PFSK-1 (cell line): ENCODE measurements around the gene OSTF1.

Experiments used
- FOXP2 ChIP-seq: optimal IDR thresholded peaks from 2 replicates; pipeline ENCODE3; 2011; ENCODE audit warnings: borderline replicate concordance, control low read depth, inconsistent platforms; ENCODE audit not compliant: insufficient read depth; ENCODE audit errors: extremely low read length, extremely low read depth
- POLR2AphosphoS5 ChIP-seq: IDR thresholded peaks from 2 replicates; pipeline ENCODE4 v1.6.1; 2012; ENCODE audit warnings: low read depth, mild to moderate bottlenecking, control low read depth, low read length, moderate library complexity
- SIN3A ChIP-seq: IDR thresholded peaks from 2 replicates; pipeline ENCODE4 v1.6.1; 2012; ENCODE audit warnings: mild to moderate bottlenecking, low read length, moderate library complexity, borderline replicate concordance; ENCODE audit not compliant: insufficient read depth
- TAF1 ChIP-seq: IDR thresholded peaks from 2 replicates; pipeline ENCODE4 v1.6.1; 2012; ENCODE audit warnings: low read length, control low read depth, borderline replicate concordance; ENCODE audit not compliant: insufficient read depth
- TF ChIP-seq, protein P1 (sequence below), 2 experiments: IDR thresholded peaks; 2 replicates each; pipeline versions ENCODE4 v1.6.1 to v1.8.0; 2011 to 2012; ENCODE audit warnings: low read depth in 2 of 2, low read length in 2 of 2, control low read depth in 1 of 2, inconsistent platforms in 1 of 2, mild to moderate bottlenecking in 1 of 2, moderate library complexity in 1 of 2; ENCODE audit not compliant: insufficient read depth in 1 of 2

The OSTF1 gene

DNA sequence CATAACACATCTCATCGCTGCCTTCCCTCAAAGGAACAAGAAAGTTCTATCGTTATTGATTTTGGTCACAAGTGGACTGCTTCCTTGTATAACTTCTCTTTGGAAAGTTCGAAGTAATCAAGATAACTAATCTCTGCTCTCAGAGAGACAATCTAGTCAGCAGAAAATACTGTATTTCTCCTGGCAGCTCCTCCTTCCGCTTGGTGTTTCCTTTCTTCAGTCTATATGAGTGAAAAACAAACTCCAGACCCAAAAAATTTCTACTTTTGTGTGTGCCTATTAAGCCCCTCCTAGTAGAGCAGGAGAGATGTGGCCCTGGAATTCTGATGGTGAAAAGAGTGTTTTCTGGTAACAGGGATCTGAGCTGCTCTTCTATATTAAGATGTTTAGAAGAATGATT is 24.5 kb downstream of the OSTF1 start:
- TF ChIP-seq TAF1 (no peak), SIN3A (no peak), FOXP2 (no peak), POLR2AphosphoS5 (no peak)
- TF ChIP-seq, protein P1, sequence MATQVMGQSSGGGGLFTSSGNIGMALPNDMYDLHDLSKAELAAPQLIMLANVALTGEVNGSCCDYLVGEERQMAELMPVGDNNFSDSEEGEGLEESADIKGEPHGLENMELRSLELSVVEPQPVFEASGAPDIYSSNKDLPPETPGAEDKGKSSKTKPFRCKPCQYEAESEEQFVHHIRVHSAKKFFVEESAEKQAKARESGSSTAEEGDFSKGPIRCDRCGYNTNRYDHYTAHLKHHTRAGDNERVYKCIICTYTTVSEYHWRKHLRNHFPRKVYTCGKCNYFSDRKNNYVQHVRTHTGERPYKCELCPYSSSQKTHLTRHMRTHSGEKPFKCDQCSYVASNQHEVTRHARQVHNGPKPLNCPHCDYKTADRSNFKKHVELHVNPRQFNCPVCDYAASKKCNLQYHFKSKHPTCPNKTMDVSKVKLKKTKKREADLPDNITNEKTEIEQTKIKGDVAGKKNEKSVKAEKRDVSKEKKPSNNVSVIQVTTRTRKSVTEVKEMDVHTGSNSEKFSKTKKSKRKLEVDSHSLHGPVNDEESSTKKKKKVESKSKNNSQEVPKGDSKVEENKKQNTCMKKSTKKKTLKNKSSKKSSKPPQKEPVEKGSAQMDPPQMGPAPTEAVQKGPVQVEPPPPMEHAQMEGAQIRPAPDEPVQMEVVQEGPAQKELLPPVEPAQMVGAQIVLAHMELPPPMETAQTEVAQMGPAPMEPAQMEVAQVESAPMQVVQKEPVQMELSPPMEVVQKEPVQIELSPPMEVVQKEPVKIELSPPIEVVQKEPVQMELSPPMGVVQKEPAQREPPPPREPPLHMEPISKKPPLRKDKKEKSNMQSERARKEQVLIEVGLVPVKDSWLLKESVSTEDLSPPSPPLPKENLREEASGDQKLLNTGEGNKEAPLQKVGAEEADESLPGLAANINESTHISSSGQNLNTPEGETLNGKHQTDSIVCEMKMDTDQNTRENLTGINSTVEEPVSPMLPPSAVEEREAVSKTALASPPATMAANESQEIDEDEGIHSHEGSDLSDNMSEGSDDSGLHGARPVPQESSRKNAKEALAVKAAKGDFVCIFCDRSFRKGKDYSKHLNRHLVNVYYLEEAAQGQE (IDR thresholded peaks at IDR 0.05; ENCODE audit: insufficient read depth in 1 of 2, low read depth in 2 of 2, low read length in 2 of 2): no peak

DNA sequence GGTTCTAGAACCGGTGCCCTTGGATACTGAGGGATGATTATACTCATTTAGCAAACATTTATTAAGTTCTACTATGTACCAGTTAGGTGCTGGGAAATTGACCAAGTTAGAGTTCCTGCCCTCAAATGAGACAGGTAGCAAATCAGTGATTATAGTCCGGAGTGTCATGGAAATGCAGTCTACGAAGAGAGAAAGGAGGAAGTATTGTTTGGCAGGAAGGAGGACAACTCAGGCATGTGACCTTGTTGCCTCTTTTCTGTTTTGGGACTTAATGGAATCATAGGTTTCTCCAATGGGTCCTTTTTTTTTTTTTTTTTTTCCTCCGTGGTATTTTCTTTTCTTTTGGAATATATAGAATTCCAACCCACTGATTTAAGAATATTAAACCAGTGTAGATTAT is 28.0 kb downstream of the OSTF1 start:
- TF ChIP-seq TAF1 (no peak), SIN3A (no peak), POLR2AphosphoS5 (no peak), FOXP2 (no peak)
- TF ChIP-seq, protein P1 (IDR thresholded peaks at IDR 0.05; ENCODE audit: insufficient read depth in 1 of 2, low read depth in 2 of 2, low read length in 2 of 2): no peak

DNA sequence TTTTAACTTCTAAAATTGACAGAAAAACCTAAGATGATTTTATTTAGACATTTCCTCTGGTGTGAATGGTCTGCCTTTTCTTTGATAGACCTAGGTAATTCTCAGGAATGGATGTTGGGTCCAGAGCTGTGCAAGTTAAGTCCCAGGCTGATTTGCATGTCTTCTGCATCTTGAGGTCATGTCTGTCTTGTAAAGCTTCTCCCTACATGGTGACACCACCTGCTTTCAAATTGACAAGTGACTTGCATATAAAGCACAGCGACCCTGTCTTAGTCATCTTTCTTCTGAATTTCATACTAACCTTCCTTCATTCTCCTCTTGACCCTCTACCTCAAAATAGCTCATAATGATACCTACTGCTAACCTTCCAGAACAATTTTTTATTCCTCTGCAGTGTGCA is 29.2 kb downstream of the OSTF1 start:
- TF ChIP-seq POLR2AphosphoS5: no peak
- TF ChIP-seq TAF1: no peak
- TF ChIP-seq SIN3A: no peak
- TF ChIP-seq, protein P1 (IDR thresholded peaks at IDR 0.05; ENCODE audit: insufficient read depth in 1 of 2, low read depth in 2 of 2, low read length in 2 of 2): no peak
- no peak for TF ChIP-seq FOXP2

DNA sequence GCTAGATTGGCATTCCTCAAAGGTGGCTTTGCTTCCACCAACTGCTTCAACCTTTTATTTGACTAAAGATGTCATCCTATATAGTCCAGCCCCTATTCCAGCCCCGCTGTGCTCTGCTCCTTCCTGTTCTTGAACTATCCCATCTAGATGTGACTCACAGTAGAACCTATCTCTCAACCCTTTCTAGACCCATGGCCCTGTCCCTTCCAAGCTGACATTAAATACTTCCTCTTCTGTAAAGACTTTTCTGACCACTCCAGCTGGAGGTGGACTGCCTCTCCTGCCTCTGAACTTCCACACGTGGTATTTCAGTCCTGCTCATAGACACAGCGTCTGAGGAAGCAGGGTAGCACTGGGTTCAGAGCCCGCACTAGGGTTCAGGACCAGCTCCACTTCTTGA is 32.4 kb downstream of the OSTF1 start:
- TF ChIP-seq POLR2AphosphoS5 (no peak), FOXP2 (no peak), SIN3A (no peak), TAF1 (no peak)
- TF ChIP-seq, protein P1 (IDR thresholded peaks at IDR 0.05; ENCODE audit: insufficient read depth in 1 of 2, low read depth in 2 of 2, low read length in 2 of 2): no peak

DNA sequence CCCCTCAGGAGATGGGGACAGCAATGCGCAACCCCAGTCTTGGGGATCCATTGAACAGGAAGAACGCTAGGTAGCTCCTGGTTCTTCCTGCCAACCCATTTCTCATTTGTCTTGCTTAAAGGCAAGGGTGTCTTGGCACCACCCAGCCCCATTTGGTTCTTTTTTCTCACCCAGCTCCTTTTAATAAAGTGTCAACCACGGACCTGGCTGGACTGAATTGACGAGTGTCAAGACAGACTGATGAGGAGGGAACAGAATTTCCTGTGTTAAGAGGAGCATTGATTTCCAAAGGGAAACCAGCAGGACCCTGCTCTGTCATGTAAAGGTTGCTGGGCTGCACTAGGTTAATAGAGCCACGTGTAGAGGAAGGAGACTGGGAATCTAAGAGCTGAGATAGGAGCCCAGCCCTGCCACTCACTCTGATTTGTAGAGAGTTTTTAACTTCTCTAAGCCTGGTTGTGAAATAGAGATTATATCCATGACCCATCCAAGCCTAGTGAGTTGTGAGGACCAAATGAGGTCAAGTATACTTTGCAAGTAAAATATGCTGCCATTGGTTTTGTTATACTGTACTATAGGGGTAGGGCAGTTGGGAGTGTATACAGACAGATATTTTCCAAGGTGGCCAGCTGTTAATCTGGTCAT is 33.7 kb downstream of the OSTF1 start:
- TF ChIP-seq TAF1: no peak
- TF ChIP-seq FOXP2: no peak
- TF ChIP-seq, protein P1 (IDR thresholded peaks at IDR 0.05; ENCODE audit: insufficient read depth in 1 of 2, low read depth in 2 of 2, low read length in 2 of 2): no peak
- TF ChIP-seq SIN3A: no peak
- TF ChIP-seq POLR2AphosphoS5: no peak
